GM12892 (cell line): Measurements from ENCODE around the gene SMARCA2.

Experiments
- DNase-seq: peaks from one replicate; pipeline ENCODE4 v3.0.0; 2011; ENCODE audit not compliant: insufficient read length
- FAIRE-seq: peaks from 2 replicates; lab custom pipeline; 2011; peaks lifted over from hg19 to GRCh38; lab: Jason Lieb, UNC
- POLR2A ChIP-seq: IDR thresholded peaks from 2 replicates; pipeline ENCODE4 v1.6.1; 2011; ENCODE audit warnings: low read depth, low read length, control low read depth
- POLR2AphosphoS5 ChIP-seq: IDR thresholded peaks from 2 replicates; pipeline ENCODE4 v1.6.1; 2011; ENCODE audit warnings: low read depth, low read length, control low read depth
- TAF1 ChIP-seq: IDR thresholded peaks from 2 replicates; pipeline ENCODE4 v1.6.1; 2011; ENCODE audit warnings: low read depth, mild to moderate bottlenecking, control low read depth, low read length, borderline replicate concordance

The SMARCA2 gene

GRCh38 chr9:2241836-2242741 lies 226.9 kb downstream of the SMARCA2 start:
- peak; percentile 53 for FAIRE-seq
- TF ChIP-seq POLR2AphosphoS5 (no peak), POLR2A (no peak)
- peak; percentile 39 for DNase-seq

GRCh38 chr9:2242831-2243330 lies 227.7 kb downstream of the SMARCA2 start:
- no peak for TF ChIP-seq POLR2A
- TF ChIP-seq POLR2AphosphoS5, result no peak
- no peak for TF ChIP-seq TAF1
- DNase-seq (no peak), FAIRE-seq (no peak)
